HFFc6 (cell line): ENCODE data around the gene BCCIP. TPM values are rescaled to one million over a fixed set of nuclear protein-coding genes. Genes with fewer than 3 reads are reported as not detected.
A peak's percentile ranks its signal among the peaks of the same experiment; 100 is the strongest.

Experiments used
- DNase-seq: peaks from one replicate; pipeline ENCODE4 v3.0.0-alpha.2; 2018
- H3K27ac Mint-ChIP-seq: 2 replicates; pipeline ENCODE4 v1.8.0; 2020; ENCODE audit warnings: mild to moderate bottlenecking, mixed read lengths
- H3K27me3 Mint-ChIP-seq: 2 replicates; pipeline ENCODE4 v1.8.0; 2021; ENCODE audit warnings: mild to moderate bottlenecking, moderate library complexity, mixed read lengths; ENCODE audit not compliant: insufficient read depth
- H3K36me3 Mint-ChIP-seq: 2 replicates; pipeline ENCODE4 v1.8.0; 2021; ENCODE audit warnings: low read depth, mixed read lengths
- H3K4me1 Mint-ChIP-seq: 2 replicates; pipeline ENCODE4 v1.8.0; 2020; ENCODE audit warnings: low read depth, mixed read lengths
- H3K4me3 Mint-ChIP-seq: 2 replicates; pipeline ENCODE4 v1.8.0; 2020; ENCODE audit warnings: mild to moderate bottlenecking, moderate library complexity, mixed read lengths
- H3K9me3 Mint-ChIP-seq: 2 replicates; pipeline ENCODE4 v1.8.0; 2020; ENCODE audit warnings: mild to moderate bottlenecking, mixed read lengths
- CTCF ChIP-seq: fragments of 200-600 bp; sonication (generic); IDR thresholded peaks from 2 replicates; pipeline ENCODE4 v1.5.0; 2021; ENCODE audit warnings: antibody characterized with exemption, mild to moderate bottlenecking
- total RNA-seq, 6 experiments: library from RNA; stranded (reverse); fragmentation: NEBNext Ultra II Directional; extraction: Animal tissue kit (Norgen Biotek cat#: 25700); gene quantifications; 2 replicates in 1 of 6; 3 replicates in 5 of 6; pipeline ENCODE4 v1.2.3, GENCODE V29; 2021

Gene BCCIP
- total RNA-seq, 6 experiments from 2014 or later = 70.7 to 92.4 (median 88.0) TPM

- H3K9me3 Mint-ChIP-seq = no peaks in the 10 kb centered on the region
- H3K4me3 Mint-ChIP-seq = no peak overlapping the region
- no peak for TF ChIP-seq CTCF
- H3K4me1 Mint-ChIP-seq = peaks cover 30% of the 10 kb centered on the region
- H3K36me3 Mint-ChIP-seq = no peaks in the 10 kb centered on the region; the same call in 1 of the 2 replicates
- peaks cover 1% of the 10 kb centered on the region; the same call in 1 of the 2 replicates for H3K27me3 Mint-ChIP-seq
- peak; percentile 27 for DNase-seq
- no peak overlapping the region for H3K27ac Mint-ChIP-seq
These were observed 40.7 kb upstream of the BCCIP start for GRCh38 chr10:125782616-125783015.

GRCh38 chr10:125783408-125783807 lies 39.9 kb upstream of the BCCIP start:
- Mint-ChIP-seq H3K4me1 (peaks cover 22% of the 10 kb centered on the region), H3K27me3 (peaks cover 1% of the 10 kb centered on the region; the same call in 1 of the 2 replicates), H3K27ac (no peak overlapping the region), H3K36me3 (no peaks in the 10 kb centered on the region; the same call in 1 of the 2 replicates), H3K9me3 (no peaks in the 10 kb centered on the region), H3K4me3 (no peak overlapping the region)
- no peak for DNase-seq
- TF ChIP-seq CTCF = no peak

- TF ChIP-seq CTCF = no peak
- Mint-ChIP-seq H3K27ac (no peak overlapping the region), H3K4me1 (peaks cover 16% of the 10 kb centered on the region), H3K4me3 (no peak overlapping the region), H3K36me3 (no peaks in the 10 kb centered on the region; the same call in 1 of the 2 replicates), H3K27me3 (peaks cover 1% of the 10 kb centered on the region; the same call in 1 of the 2 replicates), H3K9me3 (no peaks in the 10 kb centered on the region)
- DNase-seq = no peak
These were observed 39.4 kb upstream of the BCCIP start for GRCh38 chr10:125783957-125784356.

GRCh38 chr10:125785791-125786190 lies 37.6 kb upstream of the BCCIP start:
- no peaks in the 10 kb centered on the region; the same call in 1 of the 2 replicates for H3K36me3 Mint-ChIP-seq
- H3K4me1 Mint-ChIP-seq = peaks cover 12% of the 10 kb centered on the region
- peaks cover 1% of the 10 kb centered on the region; the same call in 1 of the 2 replicates for H3K27me3 Mint-ChIP-seq
- H3K27ac Mint-ChIP-seq = no peak overlapping the region
- H3K9me3 Mint-ChIP-seq = no peaks in the 10 kb centered on the region
- DNase-seq = no peak
- TF ChIP-seq CTCF = no peak
- no peak overlapping the region for H3K4me3 Mint-ChIP-seq

- Mint-ChIP-seq H3K27ac (no peak overlapping the region), H3K9me3 (no peaks in the 10 kb centered on the region), H3K27me3 (peaks cover 1% of the 10 kb centered on the region; the same call in 1 of the 2 replicates), H3K4me1 (no peaks in the 10 kb centered on the region), H3K36me3 (peaks cover 5% of the 10 kb centered on the region), H3K4me3 (no peak overlapping the region)
- no peak for DNase-seq
- TF ChIP-seq CTCF = no peak
These were observed 35.0 kb upstream of the BCCIP start for GRCh38 chr10:125788156-125789034.
